Mesothelial cell of epicardium (in vitro differentiated cells): ENCODE data around the gene CACNG5. TPM values are rescaled to one million over a fixed set of nuclear protein-coding genes. Genes with fewer than 3 reads are reported as not detected.

Experiments used
- DNase-seq, 2 experiments: peaks; one replicate each; pipeline ENCODE4 v3.0.0; 2021; ENCODE audit warnings: low spot score in 2 of 2; ENCODE audit not compliant: unreplicated experiment in 2 of 2
- H3K27ac Mint-ChIP-seq: 2 replicates; pipeline ENCODE4 v1.8.0; 2021; ENCODE audit warnings: mixed read lengths
- H3K27me3 Mint-ChIP-seq: 2 replicates; pipeline ENCODE4 v1.8.0; 2021; ENCODE audit warnings: low read depth, mixed read lengths
- H3K36me3 Mint-ChIP-seq: 2 replicates; pipeline ENCODE4 v1.8.0; 2021; ENCODE audit warnings: mixed read lengths
- H3K4me1 Mint-ChIP-seq: 2 replicates; pipeline ENCODE4 v1.8.0; 2021; ENCODE audit warnings: mixed read lengths
- H3K4me3 Mint-ChIP-seq: 2 replicates; pipeline ENCODE4 v1.8.0; 2021; ENCODE audit warnings: mild to moderate bottlenecking, moderate library complexity, mixed read lengths
- H3K9me3 Mint-ChIP-seq: 2 replicates; pipeline ENCODE4 v1.8.0; 2021; ENCODE audit warnings: mixed read lengths
- total RNA-seq: library from RNA; stranded (reverse); gene quantifications from 3 replicates; pipeline ENCODE4 v1.2.1, GENCODE V29; 2021
- TF ChIP-seq, protein P1 (sequence below): fragments of 200-600 bp; sonication (generic); IDR thresholded peaks from one replicate; pipeline ENCODE4 v1.5.0; 2021; ENCODE audit warnings: antibody characterized with exemption; ENCODE audit not compliant: unreplicated experiment

CACNG5 gene
- total RNA-seq, 1 donor from 2014 or later, result not detected

DNA sequence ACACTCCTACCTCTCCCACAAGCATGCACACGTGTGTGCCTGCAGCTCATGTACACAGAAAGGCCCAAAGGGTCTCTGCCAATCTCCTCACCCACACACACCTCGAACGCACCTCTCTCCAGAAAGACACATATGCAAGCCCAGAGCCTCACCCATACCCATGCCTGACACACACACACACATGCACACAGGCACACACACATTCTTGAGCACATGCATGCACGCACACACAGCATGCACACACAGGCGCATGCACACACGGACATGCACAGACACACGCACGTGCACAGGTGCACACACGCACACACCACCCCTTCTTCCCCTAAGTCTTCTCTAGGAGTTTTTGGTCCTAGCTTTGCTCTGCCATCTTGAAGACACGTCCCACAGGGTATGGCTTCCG lies 80.9 kb downstream of the CACNG5 start:
- Mint-ChIP-seq H3K4me3 (no peak overlapping the region), H3K27ac (no peak overlapping the region), H3K27me3 (peaks cover 10% of the 10 kb centered on the region), H3K4me1 (no peaks in the 10 kb centered on the region), H3K9me3 (peaks cover 11% of the 10 kb centered on the region), H3K36me3 (no peaks in the 10 kb centered on the region)
- DNase-seq, result no peak
- TF ChIP-seq, protein P1, sequence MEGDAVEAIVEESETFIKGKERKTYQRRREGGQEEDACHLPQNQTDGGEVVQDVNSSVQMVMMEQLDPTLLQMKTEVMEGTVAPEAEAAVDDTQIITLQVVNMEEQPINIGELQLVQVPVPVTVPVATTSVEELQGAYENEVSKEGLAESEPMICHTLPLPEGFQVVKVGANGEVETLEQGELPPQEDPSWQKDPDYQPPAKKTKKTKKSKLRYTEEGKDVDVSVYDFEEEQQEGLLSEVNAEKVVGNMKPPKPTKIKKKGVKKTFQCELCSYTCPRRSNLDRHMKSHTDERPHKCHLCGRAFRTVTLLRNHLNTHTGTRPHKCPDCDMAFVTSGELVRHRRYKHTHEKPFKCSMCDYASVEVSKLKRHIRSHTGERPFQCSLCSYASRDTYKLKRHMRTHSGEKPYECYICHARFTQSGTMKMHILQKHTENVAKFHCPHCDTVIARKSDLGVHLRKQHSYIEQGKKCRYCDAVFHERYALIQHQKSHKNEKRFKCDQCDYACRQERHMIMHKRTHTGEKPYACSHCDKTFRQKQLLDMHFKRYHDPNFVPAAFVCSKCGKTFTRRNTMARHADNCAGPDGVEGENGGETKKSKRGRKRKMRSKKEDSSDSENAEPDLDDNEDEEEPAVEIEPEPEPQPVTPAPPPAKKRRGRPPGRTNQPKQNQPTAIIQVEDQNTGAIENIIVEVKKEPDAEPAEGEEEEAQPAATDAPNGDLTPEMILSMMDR, result no peak

DNA sequence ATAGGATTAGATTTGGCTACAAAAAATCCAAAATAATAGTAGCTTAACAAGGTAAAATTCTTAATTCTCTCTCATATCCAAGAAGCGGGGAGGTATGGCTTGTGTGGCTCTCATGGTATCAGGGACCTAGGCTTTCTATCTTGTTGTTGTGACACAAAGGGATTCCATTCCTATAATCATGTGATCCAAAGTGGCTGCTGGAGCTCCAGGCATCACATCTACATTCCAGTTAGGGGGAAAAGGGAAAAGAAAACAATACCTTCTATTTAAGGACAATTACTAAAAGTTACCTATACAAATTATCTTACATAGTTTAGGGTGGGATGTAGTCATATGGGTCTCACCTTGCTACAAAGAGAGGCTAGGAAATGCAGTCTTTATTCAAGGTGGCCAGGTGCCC lies 82.0 kb downstream of the CACNG5 start:
- no peak for DNase-seq
- H3K27me3 Mint-ChIP-seq, result peaks cover 10% of the 10 kb centered on the region
- TF ChIP-seq, protein P1, result no peak
- H3K4me3 Mint-ChIP-seq, result no peak overlapping the region
- H3K27ac Mint-ChIP-seq, result no peak overlapping the region
- H3K9me3 Mint-ChIP-seq, result peaks cover 17% of the 10 kb centered on the region
- no peaks in the 10 kb centered on the region for H3K36me3 Mint-ChIP-seq
- no peaks in the 10 kb centered on the region for H3K4me1 Mint-ChIP-seq

DNA sequence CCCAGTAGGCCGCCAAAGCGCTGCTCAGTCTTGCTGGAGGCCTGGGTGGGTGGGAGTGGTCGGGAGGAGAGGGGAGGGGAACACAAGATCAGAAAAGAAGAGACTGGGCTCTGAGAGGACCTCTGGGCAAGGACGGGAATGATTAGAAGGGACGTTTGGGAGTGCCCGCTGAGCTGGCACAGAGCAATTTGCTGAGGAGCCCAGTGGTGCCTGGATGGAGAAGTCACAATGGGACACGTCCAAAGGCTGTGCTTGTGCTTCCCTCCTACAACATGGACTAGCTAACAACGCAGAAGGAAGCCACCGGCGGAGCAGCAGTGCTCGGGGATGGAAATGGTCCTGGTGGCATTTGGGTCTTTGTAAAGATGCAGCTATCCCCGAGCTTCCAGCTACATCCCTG lies 84.0 kb downstream of the CACNG5 start:
- H3K27ac Mint-ChIP-seq, result no peak overlapping the region
- H3K27me3 Mint-ChIP-seq, result peaks cover 9% of the 10 kb centered on the region
- peaks cover 3% of the 10 kb centered on the region for H3K4me1 Mint-ChIP-seq

DNA sequence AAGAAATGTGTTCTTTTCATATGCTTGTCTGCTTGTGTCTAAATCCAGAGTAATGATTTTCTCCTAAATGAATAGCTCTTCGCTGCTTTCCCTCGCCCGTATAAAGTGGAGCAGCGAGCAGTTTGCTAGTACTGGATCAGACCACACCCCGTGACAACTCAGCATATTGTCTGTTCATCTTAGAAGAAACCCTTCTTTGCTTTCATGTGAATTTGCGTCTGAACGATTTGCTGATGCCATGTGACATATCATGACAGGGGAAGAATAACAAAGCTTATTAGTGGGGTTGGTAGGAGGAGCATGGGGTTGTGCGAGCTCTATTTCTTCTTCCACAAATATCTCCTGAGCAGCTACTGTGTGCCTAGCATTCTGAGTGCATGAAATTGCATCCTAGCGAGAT lies 85.5 kb downstream of the CACNG5 start:
- no peak overlapping the region for H3K4me3 Mint-ChIP-seq
- DNase-seq, result no peak
- H3K9me3 Mint-ChIP-seq, result peaks cover 20% of the 10 kb centered on the region
- TF ChIP-seq, protein P1, result no peak
- no peak overlapping the region for H3K27ac Mint-ChIP-seq
- peaks cover 6% of the 10 kb centered on the region for H3K4me1 Mint-ChIP-seq
- no peaks in the 10 kb centered on the region for H3K36me3 Mint-ChIP-seq
- peaks cover 2% of the 10 kb centered on the region for H3K27me3 Mint-ChIP-seq

More for the DNA sequence above, 84.0 kb downstream of the CACNG5 start:
- H3K4me3 Mint-ChIP-seq, result no peak overlapping the region
- H3K36me3 Mint-ChIP-seq, result no peaks in the 10 kb centered on the region
- H3K9me3 Mint-ChIP-seq, result peaks cover 20% of the 10 kb centered on the region
- TF ChIP-seq, protein P1, result no peak
- DNase-seq, result no peak

DNA sequence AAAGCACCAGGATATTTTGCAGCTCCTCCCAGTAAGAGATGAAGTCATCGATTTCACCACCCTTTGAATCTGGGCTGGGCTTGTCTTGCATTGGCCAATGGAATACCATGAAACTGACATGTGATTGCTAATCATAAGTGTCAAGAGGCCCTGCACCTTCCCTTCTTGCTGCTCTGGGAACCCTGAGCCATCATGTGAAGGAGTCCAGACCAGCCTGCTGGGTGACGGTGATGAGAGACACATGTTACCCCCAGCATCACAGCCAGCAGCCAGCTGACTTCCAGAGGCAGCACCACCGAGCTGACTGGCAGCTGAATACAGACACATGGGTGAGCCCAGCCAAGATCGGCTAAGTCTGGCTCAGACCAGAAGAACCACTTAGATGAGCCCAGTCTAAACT lies 86.0 kb downstream of the CACNG5 start:
- peaks cover 6% of the 10 kb centered on the region for H3K4me1 Mint-ChIP-seq
- DNase-seq, result no peak
- no peaks in the 10 kb centered on the region for H3K27me3 Mint-ChIP-seq
- H3K9me3 Mint-ChIP-seq, result peaks cover 20% of the 10 kb centered on the region
- TF ChIP-seq, protein P1, result no peak
- no peak overlapping the region for H3K4me3 Mint-ChIP-seq
- no peak overlapping the region for H3K27ac Mint-ChIP-seq
- H3K36me3 Mint-ChIP-seq, result no peaks in the 10 kb centered on the region

DNA sequence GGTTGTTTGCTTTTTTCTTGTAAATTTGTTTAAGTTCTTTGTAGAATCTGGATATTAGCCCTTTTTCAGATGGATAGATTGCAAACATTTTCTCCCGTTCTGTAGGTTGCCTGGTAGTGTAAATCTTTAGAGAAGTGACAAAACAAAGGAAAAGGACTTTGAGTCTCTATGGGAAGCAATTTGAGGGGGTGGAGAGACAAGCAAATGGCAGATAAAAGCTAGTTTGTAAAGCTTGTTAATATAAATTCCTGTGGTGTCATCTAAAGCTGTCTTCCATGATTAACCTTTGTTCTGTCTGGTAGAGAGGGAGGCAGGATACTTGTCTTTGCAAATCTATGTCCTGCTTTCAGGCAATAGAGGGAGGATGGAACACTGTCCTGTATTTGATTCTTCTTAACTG lies 89.0 kb downstream of the CACNG5 start:
- no peak for DNase-seq
- TF ChIP-seq, protein P1, result no peak
- Mint-ChIP-seq H3K4me3 (no peak overlapping the region), H3K36me3 (no peaks in the 10 kb centered on the region), H3K27me3 (peaks cover 6% of the 10 kb centered on the region), H3K4me1 (peaks cover 6% of the 10 kb centered on the region), H3K9me3 (peaks cover 12% of the 10 kb centered on the region), H3K27ac (no peak overlapping the region)
